ENCODE data around the gene NAMPT.
"Not testable (repeated sequence)": the region's sequence is repeated elsewhere in the genome, so short reads cannot be mapped to it uniquely, and the experiment has no call there.

The NAMPT gene

GRCh38 chr7:106284714-106285050 lies at the start of gene NAMPT:
Gene NAMPT, minus strand, starts transcription at chr7:106284983. Its CDS starts 99 bp downstream, at chr7:106284884.
- DNase-seq (ENCODE audit: low spot score): no peak

- DNase-seq (ENCODE audit: low spot score): no peak
Measured at GRCh38 chr7:106332201-106332600, 47.4 kb upstream of the NAMPT start.

- DNase-seq (ENCODE audit: low spot score): no peak
Measured at GRCh38 chr7:106331441-106332175, 46.8 kb upstream of the NAMPT start.

GRCh38 chr7:106329971-106330733 lies 45.4 kb upstream of the NAMPT start:
- DNase-seq (ENCODE audit: low spot score): no peak

- no peak for DNase-seq (ENCODE audit: low spot score)
Measured at GRCh38 chr7:106329408-106329807, 44.6 kb upstream of the NAMPT start.

- no peak for DNase-seq (ENCODE audit: low spot score)
Measured at GRCh38 chr7:106327538-106328481, 43.0 kb upstream of the NAMPT start.

- DNase-seq (ENCODE audit: low spot score): no peak
Measured at GRCh38 chr7:106326594-106327537, 42.1 kb upstream of the NAMPT start.

- not testable (repeated sequence) for DNase-seq (ENCODE audit: low spot score)
Measured at GRCh38 chr7:106324509-106324908, 39.7 kb upstream of the NAMPT start.

- DNase-seq (ENCODE audit: low spot score): not testable (repeated sequence)
Measured at GRCh38 chr7:106320254-106320770, 35.5 kb upstream of the NAMPT start.

- DNase-seq (ENCODE audit: low spot score): no peak
Measured at GRCh38 chr7:106318482-106318881, 33.7 kb upstream of the NAMPT start.

- DNase-seq (ENCODE audit: low spot score): no peak
Measured at GRCh38 chr7:106317971-106318370, 33.2 kb upstream of the NAMPT start.

GRCh38 chr7:106316947-106317346 lies 32.2 kb upstream of the NAMPT start:
- DNase-seq (ENCODE audit: low spot score): no peak

GRCh38 chr7:106314875-106315274 lies 30.1 kb upstream of the NAMPT start:
- no peak for DNase-seq (ENCODE audit: low spot score)

- peak; percentile 6 for DNase-seq (ENCODE audit: low spot score)
Measured at GRCh38 chr7:106313966-106314365, 29.2 kb upstream of the NAMPT start.

GRCh38 chr7:106313456-106313901 lies 28.7 kb upstream of the NAMPT start:
- no peak for DNase-seq (ENCODE audit: low spot score)

GRCh38 chr7:106312906-106313305 lies 28.1 kb upstream of the NAMPT start:
- no peak for DNase-seq (ENCODE audit: low spot score)

GRCh38 chr7:106312099-106312871 lies 27.5 kb upstream of the NAMPT start:
- no peak for DNase-seq (ENCODE audit: low spot score)

- DNase-seq (ENCODE audit: low spot score): no peak
Measured at GRCh38 chr7:106309362-106309761, 24.6 kb upstream of the NAMPT start.

- no peak for DNase-seq (ENCODE audit: low spot score)
Measured at GRCh38 chr7:106306256-106306655, 21.5 kb upstream of the NAMPT start.

GRCh38 chr7:106305732-106306131 lies 20.9 kb upstream of the NAMPT start:
- DNase-seq (ENCODE audit: low spot score): no peak
